Fibroblast of skin of scalp (primary cell): ENCODE data around the gene RPS3.
"Not testable (repeated sequence)": the region's sequence is repeated elsewhere in the genome, so short reads cannot be mapped to it uniquely, and the experiment has no call there.

Experiments used
- DNase-seq: peaks from one replicate; pipeline ENCODE4 v3.0.0-alpha.2; 2013

Gene RPS3

GRCh38 chr11:75380716-75381420, 18.4 kb upstream of the RPS3 start:
- DNase-seq: peak; percentile 11

- no peak for DNase-seq
Observed at GRCh38 chr11:75383246-75383645, 16.1 kb upstream of the RPS3 start.

GRCh38 chr11:75384438-75385080, 14.8 kb upstream of the RPS3 start:
- DNase-seq: peak; percentile 56

GRCh38 chr11:75386942-75387630, 12.2 kb upstream of the RPS3 start:
- peak; percentile 49 for DNase-seq

- DNase-seq: no peak
Observed at GRCh38 chr11:75387736-75388294, 11.5 kb upstream of the RPS3 start.

- DNase-seq: peak; percentile 82
Observed at GRCh38 chr11:75388386-75389275, 10.7 kb upstream of the RPS3 start.

GRCh38 chr11:75389276-75389605, 10.1 kb upstream of the RPS3 start:
- no peak for DNase-seq

GRCh38 chr11:75389925-75390324, 9.4 kb upstream of the RPS3 start:
- no peak for DNase-seq

GRCh38 chr11:75394085-75394840, 5.1 kb upstream of the RPS3 start:
- DNase-seq: no peak

- no peak for DNase-seq
Observed at GRCh38 chr11:75398906-75399305, 412 bp upstream of the RPS3 start.

GRCh38 chr11:75400146-75400865, 988 bp downstream of the RPS3 start:
- DNase-seq: peak; percentile 8

- DNase-seq: no peak
Observed at GRCh38 chr11:75402002-75402773, 2.9 kb downstream of the RPS3 start.

- DNase-seq: no peak
Observed at GRCh38 chr11:75403037-75403436, 3.7 kb downstream of the RPS3 start.

- DNase-seq: no peak
Observed at GRCh38 chr11:75403983-75404658, 4.8 kb downstream of the RPS3 start.

- peak; percentile 8 for DNase-seq
Observed at GRCh38 chr11:75406338-75406777, 7.0 kb downstream of the RPS3 start.

- no peak for DNase-seq
Observed at GRCh38 chr11:75408957-75409219, 9.6 kb downstream of the RPS3 start.

- not testable (repeated sequence) for DNase-seq
Observed at GRCh38 chr11:75409971-75410370, 10.7 kb downstream of the RPS3 start.

GRCh38 chr11:75413146-75413545, 13.8 kb downstream of the RPS3 start:
- not testable (repeated sequence) for DNase-seq

GRCh38 chr11:75413864-75414263, 14.5 kb downstream of the RPS3 start:
- no peak for DNase-seq
